Vagina (tissue), 2 donors: ENCODE measurements around the gene RUNDC1.

Experiments
- POLR2A ChIP-seq, 2 donors: fragments of 450-650 bp; IDR thresholded peaks; one replicate each; pipeline ENCODE4 v1.6.1; 2017; ENCODE audit warnings: antibody characterized with exemption in 2 of 2, mild to moderate bottlenecking in 2 of 2, moderate library complexity in 2 of 2
- TF ChIP-seq, protein P1 (sequence below), 3 experiments: fragments of 450-650 bp in 2 of 3; fragments of 200-600 bp in 1 of 3; sonication (generic) in 1 of 3; IDR thresholded peaks; one replicate each; pipeline ENCODE4 v1.5.1; 2017 to 2019; ENCODE audit warnings: antibody characterized with exemption in 3 of 3, mild to moderate bottlenecking in 2 of 3, moderate library complexity in 2 of 3

DNA sequence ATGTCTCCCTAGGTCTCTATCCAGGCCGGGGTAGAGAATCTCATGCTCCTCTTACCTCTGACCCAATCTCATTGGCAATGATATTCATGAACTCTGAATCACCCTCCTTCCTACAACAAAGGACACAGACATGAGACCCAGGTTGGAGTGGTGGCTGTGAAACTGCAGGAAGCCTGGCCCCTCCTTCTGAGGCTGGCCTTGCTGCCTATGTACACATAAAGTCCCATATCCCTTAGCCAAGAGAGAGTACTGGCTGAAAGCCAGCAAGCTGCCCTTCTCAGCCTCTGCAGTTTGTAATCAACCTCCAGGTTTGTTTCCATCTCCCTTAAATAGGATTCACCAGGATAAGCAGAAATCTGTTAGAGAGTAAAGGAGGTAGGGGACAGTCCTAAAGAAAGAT lies 26.7 kb upstream of the RUNDC1 start:
- no peak for TF ChIP-seq POLR2A (IDR thresholded peaks at IDR 0.05)
- TF ChIP-seq, protein P1, sequence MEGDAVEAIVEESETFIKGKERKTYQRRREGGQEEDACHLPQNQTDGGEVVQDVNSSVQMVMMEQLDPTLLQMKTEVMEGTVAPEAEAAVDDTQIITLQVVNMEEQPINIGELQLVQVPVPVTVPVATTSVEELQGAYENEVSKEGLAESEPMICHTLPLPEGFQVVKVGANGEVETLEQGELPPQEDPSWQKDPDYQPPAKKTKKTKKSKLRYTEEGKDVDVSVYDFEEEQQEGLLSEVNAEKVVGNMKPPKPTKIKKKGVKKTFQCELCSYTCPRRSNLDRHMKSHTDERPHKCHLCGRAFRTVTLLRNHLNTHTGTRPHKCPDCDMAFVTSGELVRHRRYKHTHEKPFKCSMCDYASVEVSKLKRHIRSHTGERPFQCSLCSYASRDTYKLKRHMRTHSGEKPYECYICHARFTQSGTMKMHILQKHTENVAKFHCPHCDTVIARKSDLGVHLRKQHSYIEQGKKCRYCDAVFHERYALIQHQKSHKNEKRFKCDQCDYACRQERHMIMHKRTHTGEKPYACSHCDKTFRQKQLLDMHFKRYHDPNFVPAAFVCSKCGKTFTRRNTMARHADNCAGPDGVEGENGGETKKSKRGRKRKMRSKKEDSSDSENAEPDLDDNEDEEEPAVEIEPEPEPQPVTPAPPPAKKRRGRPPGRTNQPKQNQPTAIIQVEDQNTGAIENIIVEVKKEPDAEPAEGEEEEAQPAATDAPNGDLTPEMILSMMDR (IDR thresholded peaks at IDR 0.05): no peak
